ENCODE measurements around the gene GJA3.

DNA sequence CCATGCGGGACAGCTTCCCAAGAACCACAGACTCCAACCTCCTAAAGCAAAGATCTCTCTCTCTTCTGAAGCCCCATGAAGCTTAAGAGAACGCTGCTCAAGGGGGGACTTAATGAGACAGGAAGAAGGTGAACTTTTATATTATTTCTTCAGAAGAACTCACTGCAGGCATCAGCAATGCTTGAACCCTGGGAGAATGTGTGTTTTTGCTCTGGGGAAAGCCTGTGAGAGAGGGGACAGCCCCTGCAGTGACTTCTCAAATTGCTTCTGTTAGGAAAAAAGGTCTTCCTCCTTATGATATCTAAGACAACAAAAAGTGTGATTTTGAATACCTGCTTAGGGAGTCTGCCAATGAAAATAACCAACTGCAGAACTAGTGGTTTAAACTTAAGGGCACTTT is 23.0 kb downstream of the GJA3 start:
- TF ChIP-seq, protein P1, sequence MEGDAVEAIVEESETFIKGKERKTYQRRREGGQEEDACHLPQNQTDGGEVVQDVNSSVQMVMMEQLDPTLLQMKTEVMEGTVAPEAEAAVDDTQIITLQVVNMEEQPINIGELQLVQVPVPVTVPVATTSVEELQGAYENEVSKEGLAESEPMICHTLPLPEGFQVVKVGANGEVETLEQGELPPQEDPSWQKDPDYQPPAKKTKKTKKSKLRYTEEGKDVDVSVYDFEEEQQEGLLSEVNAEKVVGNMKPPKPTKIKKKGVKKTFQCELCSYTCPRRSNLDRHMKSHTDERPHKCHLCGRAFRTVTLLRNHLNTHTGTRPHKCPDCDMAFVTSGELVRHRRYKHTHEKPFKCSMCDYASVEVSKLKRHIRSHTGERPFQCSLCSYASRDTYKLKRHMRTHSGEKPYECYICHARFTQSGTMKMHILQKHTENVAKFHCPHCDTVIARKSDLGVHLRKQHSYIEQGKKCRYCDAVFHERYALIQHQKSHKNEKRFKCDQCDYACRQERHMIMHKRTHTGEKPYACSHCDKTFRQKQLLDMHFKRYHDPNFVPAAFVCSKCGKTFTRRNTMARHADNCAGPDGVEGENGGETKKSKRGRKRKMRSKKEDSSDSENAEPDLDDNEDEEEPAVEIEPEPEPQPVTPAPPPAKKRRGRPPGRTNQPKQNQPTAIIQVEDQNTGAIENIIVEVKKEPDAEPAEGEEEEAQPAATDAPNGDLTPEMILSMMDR (conservative IDR thresholded peaks at IDR 0.05) = no peak
- no peak for TF ChIP-seq EZH2 (IDR thresholded peaks at IDR 0.05; ENCODE audit: low read depth)

Data from PC-9 (cell line).